NCI-H1694 treated with DMSO at 0.1 percent for 48 hours (cell line): ENCODE results near the gene FHOD1.

Experiments used
- DNase-seq: peaks from one replicate; lab custom pipeline; 2025; lab: John Stamatoyannopoulos, UW

The FHOD1 gene

DNA sequence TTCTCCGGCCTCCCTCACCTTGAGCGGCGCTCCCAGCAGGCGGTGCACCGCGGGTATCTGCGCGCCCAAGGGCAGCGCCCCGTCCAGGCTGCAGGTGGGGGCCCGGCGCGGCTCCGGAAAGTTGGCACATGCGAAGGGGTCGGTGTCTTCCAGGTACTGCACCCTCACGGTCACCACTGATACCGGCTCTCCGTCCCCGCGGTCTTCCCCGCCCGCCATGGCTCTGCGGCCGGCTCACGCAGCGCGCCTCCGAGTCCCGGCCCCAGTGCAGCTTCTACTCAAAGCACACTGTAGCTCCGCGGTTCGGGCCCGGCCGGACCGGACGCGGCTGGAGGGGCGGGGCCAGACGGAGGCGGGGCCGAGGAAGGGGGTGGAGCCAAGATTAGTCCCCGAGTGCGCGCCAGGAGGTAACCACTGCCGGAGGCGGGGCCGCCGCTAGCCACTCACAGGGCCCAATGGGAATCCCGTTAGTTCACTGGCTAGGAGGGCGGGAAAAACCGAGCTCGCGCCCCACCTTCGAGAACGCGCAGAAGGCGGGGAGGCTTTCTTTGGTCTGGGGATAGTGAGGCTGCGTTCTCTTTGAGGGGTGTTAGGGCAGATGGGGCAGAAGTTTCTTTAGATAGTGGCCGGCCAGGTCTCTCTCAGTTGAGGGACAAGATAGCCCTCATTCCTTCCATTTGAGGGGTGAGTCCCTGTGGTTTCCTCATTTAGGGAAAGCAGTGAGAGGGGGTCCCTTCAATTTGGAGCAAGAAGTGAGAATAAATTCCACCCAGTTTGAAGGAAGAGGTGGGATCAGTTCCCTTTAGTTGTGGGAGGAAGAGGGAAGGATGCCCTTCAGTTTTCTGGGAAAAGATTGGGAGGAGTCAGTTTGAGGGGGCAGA lies at the start of gene FHOD1:
Gene FHOD1, minus strand, starts transcription at position 290 of the 881 bp plus-strand sequence. Its CDS starts 71 bp downstream, at position 219.
- peak; percentile 65 for DNase-seq

DNA sequence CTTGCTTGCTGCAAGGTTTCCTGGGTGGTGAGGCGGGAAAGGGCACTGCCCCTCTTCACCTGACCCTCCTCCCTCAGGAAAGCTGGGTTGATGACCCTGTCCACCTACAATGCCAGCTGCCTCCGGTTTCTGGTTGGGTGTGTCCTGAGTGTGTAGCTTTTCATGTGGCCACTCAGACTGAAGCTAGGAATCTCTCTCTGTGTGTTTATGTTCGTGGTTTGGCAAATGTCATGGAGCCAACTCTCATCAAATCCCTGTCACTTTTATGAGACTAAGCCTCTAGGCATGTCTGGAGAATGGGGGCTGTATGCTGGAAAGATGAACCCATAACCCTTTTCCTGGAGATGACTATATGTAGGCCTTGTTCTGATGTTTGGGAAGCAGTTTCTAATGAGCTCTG lies 49.1 kb upstream of the FHOD1 start:
- DNase-seq, result no peak

DNA sequence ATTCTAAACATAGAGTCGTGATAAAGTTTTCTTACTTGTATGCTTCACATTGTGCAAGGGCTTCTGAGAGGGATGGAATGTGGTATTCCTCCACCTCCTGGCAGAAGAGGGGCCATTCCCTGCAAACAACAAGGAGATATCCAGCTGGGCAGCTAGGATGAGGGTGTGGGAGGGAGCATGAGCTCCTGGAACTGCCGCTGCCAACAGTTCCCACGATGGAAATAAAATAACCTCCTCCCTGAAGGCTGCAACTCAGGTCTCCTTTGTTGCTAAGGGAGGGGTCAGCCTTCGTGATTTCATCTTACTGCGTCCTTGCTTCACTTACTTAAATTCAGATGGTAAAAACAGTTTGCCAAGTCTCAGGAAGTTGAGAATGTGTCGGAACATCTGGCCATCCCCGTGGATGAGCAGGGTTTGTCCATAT lies 47.7 kb upstream of the FHOD1 start:
- no peak for DNase-seq

- DNase-seq, result no peak
These were observed 47.0 kb upstream of the FHOD1 start for GRCh38 chr16:67294171-67294757.

GRCh38 chr16:67291461-67291860 lies 44.2 kb upstream of the FHOD1 start:
- DNase-seq, result no peak

DNA sequence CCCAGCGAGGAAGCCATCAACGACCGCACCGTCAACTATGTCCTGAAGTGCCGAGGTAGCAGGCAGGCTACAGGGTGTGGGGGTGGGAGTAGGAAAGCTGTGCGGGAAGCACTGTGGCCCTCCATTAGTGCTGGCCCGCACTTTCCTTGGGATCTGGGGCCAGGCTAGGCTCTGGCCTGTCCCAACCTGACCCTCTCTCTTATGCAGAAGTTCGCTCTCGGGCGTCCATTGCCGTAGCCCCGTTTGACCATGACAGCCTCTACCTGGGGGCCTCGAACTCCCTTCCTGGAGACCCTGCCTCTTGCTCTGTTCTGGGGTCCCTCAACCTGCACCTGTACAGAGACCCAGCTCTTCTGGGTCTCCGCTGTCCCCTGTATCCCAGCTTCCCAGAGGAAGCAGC lies 40.7 kb upstream of the FHOD1 start:
- DNase-seq, result no peak

DNA sequence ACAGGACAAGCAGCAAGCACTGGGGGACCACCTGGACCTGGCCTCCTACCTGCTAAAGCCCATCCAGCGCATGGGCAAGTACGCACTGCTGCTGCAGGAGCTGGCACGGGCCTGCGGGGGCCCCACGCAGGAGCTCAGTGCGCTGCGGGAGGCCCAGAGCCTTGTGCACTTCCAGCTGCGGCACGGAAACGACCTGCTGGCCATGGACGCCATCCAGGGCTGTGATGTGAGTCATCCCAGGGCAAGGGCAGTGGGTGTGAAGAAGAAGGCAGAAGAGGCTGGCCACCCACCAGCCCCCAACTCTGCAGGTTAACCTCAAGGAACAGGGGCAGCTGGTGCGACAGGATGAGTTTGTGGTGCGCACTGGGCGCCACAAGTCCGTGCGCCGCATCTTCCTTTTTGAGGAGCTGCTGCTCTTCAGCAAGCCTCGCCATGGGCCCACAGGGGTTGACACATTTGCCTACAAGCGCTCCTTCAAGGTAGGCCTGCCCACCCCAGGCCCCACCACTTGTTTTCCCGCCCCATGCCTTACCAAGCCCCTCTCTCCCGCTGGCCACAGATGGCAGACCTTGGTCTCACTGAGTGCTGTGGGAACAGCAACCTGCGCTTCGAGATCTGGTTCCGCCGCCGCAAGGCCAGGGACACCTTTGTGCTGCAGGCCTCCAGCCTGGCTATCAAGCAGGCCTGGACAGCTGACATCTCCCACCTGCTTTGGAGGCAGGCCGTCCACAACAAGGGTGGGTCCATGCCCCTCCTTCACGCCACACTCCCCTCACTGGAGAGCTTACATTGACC lies 39.4 kb upstream of the FHOD1 start:
- no peak for DNase-seq

DNA sequence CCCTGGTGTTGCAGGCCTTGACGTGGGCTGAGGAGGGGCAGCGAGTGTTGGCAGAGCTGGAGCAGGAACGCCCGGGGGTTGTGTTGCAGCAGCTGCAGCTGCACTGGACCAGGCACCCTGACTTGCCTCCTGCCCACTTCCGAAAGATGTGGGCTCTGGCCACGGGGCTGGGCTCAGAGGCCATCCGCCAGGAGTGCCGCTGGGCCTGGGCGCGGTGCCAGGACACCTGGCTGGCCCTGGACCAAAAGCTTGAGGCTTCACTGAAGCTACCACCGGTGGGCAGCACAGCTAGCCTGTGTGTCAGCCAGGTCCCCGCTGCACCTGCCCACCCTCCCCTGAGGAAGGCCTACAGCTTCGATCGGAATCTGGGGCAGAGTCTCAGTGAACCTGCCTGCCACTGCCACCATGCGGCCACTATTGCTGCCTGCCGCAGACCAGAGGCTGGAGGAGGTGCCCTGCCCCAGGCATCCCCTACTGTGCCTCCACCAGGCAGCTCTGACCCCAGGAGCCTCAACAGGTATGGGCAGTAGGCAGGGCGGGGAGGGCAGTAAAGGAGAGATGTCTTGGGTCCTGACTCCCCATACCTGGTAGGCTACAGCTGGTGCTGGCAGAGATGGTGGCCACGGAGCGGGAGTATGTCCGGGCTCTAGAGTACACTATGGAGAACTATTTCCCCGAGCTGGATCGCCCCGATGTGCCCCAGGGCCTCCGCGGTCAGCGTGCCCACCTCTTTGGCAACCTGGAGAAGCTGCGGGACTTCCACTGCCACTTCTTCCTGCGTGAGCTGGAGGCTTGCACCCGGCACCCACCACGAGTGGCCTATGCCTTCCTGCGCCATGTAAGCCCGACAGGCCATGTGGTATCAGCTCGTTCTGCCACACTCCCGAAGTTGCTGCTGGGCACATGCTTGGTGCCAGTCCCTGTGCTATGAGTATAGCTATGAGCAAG lies 37.7 kb upstream of the FHOD1 start:
- DNase-seq, result no peak

DNA sequence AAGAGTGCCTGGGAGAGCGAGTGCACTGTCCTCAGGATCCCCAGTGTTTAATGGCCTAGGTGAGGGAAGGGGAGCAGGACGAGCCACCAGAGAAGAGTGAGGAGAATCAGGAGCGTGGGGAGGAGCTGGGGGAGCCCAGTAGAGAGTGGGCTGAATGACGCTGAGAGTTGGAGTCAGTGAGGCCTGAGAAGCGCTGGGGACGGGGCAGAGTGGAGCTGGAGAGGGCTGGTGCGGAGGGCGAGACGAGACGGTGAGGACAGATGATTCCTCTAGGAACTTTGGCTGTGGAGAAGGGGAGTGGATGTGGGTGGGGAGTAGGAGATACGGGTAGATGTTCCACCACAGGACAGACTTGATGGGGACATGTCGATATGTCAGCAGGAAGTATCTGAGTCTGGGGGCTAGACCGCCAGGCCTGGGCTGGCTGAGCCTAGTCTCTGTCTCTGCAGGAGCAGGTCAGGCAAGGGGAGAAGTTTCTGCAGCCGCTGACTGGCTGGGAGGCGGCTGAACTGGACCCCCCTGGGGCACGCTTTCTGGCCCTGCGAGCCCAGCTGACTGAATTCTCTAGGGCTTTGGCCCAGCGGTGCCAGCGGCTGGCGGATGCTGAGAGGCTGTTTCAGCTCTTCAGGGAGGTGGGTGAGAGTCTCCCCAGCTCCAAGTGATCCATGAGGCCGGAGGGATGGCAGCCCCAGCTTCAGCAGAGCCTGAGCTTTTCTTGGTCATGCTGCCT lies 36.7 kb upstream of the FHOD1 start:
- no peak for DNase-seq

GRCh38 chr16:67283039-67283825 lies 36.0 kb upstream of the FHOD1 start:
- no peak for DNase-seq

DNA sequence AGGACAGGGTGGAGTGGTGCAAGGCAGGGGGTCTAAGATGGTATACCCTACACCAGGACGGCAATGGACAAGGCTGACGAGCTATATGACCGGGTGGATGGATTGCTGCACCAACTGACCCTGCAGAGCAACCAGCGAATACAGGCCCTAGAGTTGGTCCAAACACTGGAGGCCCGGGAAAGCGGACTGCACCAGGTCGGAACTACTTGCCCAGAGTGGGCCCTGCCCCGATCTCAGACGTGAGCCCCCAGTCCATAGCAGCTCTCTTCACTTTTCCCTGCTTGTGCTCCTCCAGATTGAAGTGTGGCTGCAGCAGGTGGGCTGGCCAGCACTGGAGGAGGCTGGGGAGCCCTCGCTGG lies 35.1 kb upstream of the FHOD1 start:
- no peak for DNase-seq

GRCh38 chr16:67281536-67282446 lies 34.5 kb upstream of the FHOD1 start:
- DNase-seq, result no peak

DNA sequence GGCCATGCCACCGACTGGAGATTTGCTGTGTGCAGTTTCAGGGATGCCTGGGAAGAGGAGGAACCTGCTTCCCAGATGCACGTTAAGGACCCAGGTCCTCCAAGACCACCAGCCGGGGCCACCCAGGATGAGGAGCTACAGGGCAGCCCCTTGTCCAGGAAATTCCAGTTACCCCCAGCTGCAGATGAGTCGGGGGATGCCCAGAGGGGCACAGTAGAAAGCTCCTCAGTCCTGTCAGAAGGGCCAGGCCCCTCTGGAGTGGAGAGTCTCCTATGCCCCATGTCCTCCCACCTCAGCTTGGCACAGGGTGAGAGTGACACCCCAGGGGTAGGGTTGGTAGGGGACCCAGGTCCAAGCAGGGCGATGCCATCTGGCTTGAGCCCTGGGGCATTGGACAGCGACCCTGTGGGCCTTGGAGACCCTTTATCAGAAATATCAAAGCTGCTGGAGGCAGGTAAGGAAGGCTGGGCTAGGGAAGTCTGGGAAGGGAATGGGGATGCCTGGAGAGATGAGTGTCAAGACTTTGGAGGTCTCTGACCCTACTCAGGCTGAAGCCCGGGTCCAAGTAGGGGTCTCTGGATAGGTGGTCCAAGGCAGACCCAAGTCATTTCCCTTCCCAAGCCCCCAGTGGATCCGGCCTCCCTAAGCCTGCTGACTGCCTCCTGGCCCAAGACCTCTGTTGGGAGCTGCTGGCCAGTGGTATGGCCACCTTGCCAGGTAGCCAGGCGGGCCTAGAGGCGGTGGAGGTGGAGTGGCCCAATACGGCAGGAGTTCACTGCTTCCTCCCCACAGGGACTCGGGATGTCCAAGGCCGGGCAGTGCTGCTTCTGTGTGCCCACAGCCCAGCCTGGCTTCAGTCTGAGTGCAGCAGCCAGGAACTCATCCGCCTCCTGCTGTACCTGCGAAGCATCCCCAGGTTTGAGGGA lies 33.1 kb upstream of the FHOD1 start:
- no peak for DNase-seq

DNA sequence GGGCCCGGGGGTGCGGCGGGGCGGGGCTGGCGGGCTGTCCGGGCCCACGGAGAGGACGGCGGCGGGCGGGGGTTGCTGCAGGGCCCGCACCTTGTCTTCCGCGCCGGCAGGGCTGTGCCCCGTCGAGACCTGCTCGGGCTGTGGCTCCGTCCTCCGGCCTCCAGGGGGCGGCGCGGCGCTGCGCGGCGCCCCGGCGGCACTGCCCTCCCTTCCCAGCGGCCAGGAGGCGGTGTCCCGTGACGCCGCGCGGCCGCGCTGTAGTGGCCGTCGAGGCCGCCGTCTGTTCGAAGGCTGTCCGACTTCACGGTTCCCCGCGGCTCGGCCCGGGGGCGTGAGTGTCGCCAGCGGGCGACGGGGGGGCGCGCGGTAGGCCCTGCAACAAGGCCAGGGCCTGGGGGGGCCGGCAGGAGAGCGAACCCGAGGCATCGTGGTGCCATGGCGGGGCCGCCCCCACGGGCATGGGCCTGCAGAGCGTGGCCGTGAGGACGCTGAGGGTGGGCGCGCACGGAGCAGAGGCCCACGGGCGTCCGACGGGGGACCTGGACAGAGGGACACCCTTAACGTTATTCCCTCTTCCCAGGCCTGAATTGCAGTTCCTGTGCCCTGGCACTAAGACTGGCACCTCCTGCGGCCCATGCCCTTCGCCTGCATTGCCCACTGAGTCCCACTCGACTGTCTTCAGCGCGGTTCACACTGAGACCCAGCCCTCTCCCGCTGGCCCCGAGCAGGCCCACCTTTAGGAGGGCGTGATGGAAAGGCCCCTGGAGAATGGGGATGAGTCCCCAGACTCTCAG lies 32.2 kb upstream of the FHOD1 start, which contains the start of gene PLEKHG4:
Gene PLEKHG4, plus strand, starts transcription at position 237 of the 794 bp plus-strand sequence. Its CDS starts 513 bp downstream, at position 750.
- peak; percentile 47 for DNase-seq

- DNase-seq, result peak; percentile 21
These were observed 31.6 kb upstream of the FHOD1 start for GRCh38 chr16:67278773-67279295.

GRCh38 chr16:67277999-67278772 lies 30.9 kb upstream of the FHOD1 start:
- no peak for DNase-seq
